ENCODE results near the gene CYFIP2. TPM values are rescaled to one million over a fixed set of nuclear protein-coding genes. Genes with fewer than 3 reads are reported as not detected.

CYFIP2 gene
- total and polyA plus RNA-seq, 2 of the 8 experiments (the other 6 are each of a cell fraction or from before 2014, with no cell fraction given): 45.1 to 80.6 TPM

DNA sequence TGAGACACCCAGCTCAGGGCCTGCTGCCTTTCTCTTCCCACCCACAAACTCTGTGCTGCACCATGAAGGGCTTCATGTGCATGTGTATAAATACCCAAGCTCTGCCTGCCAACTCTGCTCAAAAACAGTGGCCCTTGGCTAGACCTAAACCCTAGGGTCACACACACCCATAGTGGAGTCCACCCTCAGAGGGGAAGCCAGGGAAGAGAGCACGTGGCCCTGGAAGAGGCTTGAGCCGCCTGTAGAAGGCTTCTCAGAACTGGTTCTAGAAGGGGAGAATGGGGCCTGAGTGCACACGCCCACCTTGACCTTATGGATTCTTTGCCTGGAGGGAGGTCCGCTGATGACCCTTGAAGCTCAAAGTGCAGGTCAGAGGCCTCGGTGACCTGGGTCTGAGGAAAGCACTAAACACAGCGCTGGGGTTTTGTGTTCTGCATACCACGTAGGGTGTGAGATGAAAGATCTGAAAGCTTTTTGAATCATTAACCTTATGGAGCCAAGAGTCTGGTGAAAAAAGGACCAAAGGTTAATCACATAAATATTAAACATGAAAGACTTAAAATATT, 60.6 kb downstream of the CYFIP2 start:
- 90% methylated on average over 7 of the region's 7 CpGs; no CpG with 5 or more reads in 1 of the 2 experiments for WGBS, 2 experiments (ENCODE audit: extremely low coverage in 1 of 2, insufficient coverage in 1 of 2, insufficient read length in 1 of 2, insufficient replicate concordance in 2 of 2, low coverage in 1 of 2, low lambda C conversion rate in 2 of 2, missing lambda C conversion rate in 1 of 2)
- no peaks in the 10 kb centered on the region for H3K27me3 ChIP-seq (replicated peaks in 1 of 4; ENCODE audit: control insufficient read depth in 3 of 4, extremely low read depth in 1 of 4, insufficient read depth in 3 of 4, low read length in 3 of 4)
- peaks cover 0 to 2% of the 10 kb centered on the region in 2 experiments for H4K20me1 ChIP-seq (replicated peaks in 1 of 2; ENCODE audit: control insufficient read depth in 1 of 2, insufficient read depth in 2 of 2, low read length in 2 of 2)
- H3K4me1 ChIP-seq (replicated peaks in 1 of 4; ENCODE audit: control insufficient read depth in 3 of 4, insufficient read depth in 4 of 4, low read length in 3 of 4): no peaks in the 10 kb centered on the region
- POLR2A ChIA-PET (ENCODE audit: partially characterized antibody): no interaction called here
- H2BK12ac ChIP-seq (ENCODE audit: low read depth, low read length): no peak overlapping the region
- H3K36me3 ChIP-seq (ENCODE audit: control insufficient read depth in 2 of 4, insufficient read depth in 4 of 4, low read length in 3 of 4): peaks cover 0 to 19% (median 15%) of the 10 kb centered on the region in 4 experiments; a peak in 5 of 8 replicates
- H3K79me1 ChIP-seq (ENCODE audit: low read depth, low read length): no peaks in the 10 kb centered on the region
- no peak overlapping the region for H4K91ac ChIP-seq (replicated peaks; ENCODE audit: insufficient read length, low read length)
- no peak overlapping the region for H3K18ac ChIP-seq (ENCODE audit: extremely low read depth, low read length)
- DNase-seq (ENCODE audit: low read depth in 1 of 2, low spot score in 2 of 2) (no peak), FAIRE-seq (no peak)
- CTCF ChIA-PET (ENCODE audit: partially characterized antibody): interaction anchor here (0.9 to 12.4 kb wide), 15 partner anchors 10 to 177 kb away, joined by 3 to 157 read pairs (median 12); partner anchors contain the start of genes CYFIP2 and NIPAL4
- no peak overlapping the region for H3K4me2 ChIP-seq (ENCODE audit: insufficient read depth in 1 of 2, low read depth in 2 of 2, low read length in 2 of 2)
- no peak overlapping the region for H3K4ac ChIP-seq (replicated peaks; ENCODE audit: insufficient read length, low read depth, low read length)
- H3K23ac ChIP-seq (ENCODE audit: insufficient read length): no peak overlapping the region
- H3K27ac ChIP-seq (ENCODE audit: low read depth, low read length): no peak overlapping the region
- no peak overlapping the region for H2AK5ac ChIP-seq (ENCODE audit: low read depth, low read length)
- no peak overlapping the region for H2BK120ac ChIP-seq (replicated peaks; ENCODE audit: low read depth, low read length)
- H2BK5ac ChIP-seq (ENCODE audit: low read depth, low read length): no peak overlapping the region
- H4K5ac ChIP-seq (ENCODE audit: insufficient read length, low read depth, low read length): no peak overlapping the region
- no peaks in the 10 kb centered on the region for H3K79me2 ChIP-seq (ENCODE audit: control insufficient read depth in 1 of 2, insufficient read depth in 2 of 2, low read length in 2 of 2)
- H3K9me3 ChIP-seq (ENCODE audit: insufficient read depth in 2 of 2, low read depth in 1 of 2, low read length in 1 of 2): no peaks in the 10 kb centered on the region
- H3K23me2 ChIP-seq (ENCODE audit: low read depth, low read length): no peaks in the 10 kb centered on the region
- no peak overlapping the region for H3K14ac ChIP-seq (ENCODE audit: insufficient read length)
- H3K9ac ChIP-seq (replicated peaks in 1 of 4; ENCODE audit: extremely low read depth in 1 of 4, low read depth in 3 of 4, low read length in 3 of 4): no peak overlapping the region
- H3K56ac ChIP-seq (replicated peaks; ENCODE audit: insufficient read length, low read depth, low read length): no peak overlapping the region
- H2BK20ac ChIP-seq (ENCODE audit: low read length): no peak overlapping the region
- H2AFZ ChIP-seq (ENCODE audit: low read length): no peak overlapping the region
- no peak overlapping the region for H4K8ac ChIP-seq (ENCODE audit: extremely low read depth, insufficient read depth, low read length)
- H2BK15ac ChIP-seq (ENCODE audit: low read length): no peak overlapping the region
- no peak overlapping the region for H3K4me3 ChIP-seq (ENCODE audit: extremely low read depth in 1 of 4, insufficient read depth in 2 of 4, low read depth in 3 of 4, low read length in 4 of 4)
- no peak for TF ChIP-seq FOSL1 (IDR thresholded peaks at IDR 0.05; ENCODE audit: insufficient read depth, low read depth, low read length)
- TF ChIP-seq SAP30 (IDR thresholded peaks at IDR 0.05; ENCODE audit: insufficient read depth, insufficient replicate concordance, low read length): no peak
- TF ChIP-seq EGR1 (IDR thresholded peaks at IDR 0.05; ENCODE audit: borderline replicate concordance, low read depth, low read length): no peak
- no peak for TF ChIP-seq MAX (IDR thresholded peaks at IDR 0.05)
- no peak for TF ChIP-seq RXRA (IDR thresholded peaks at IDR 0.05; ENCODE audit: insufficient read depth, low read depth, low read length)
- TF ChIP-seq ATF3 (IDR thresholded peaks at IDR 0.05; ENCODE audit: insufficient read depth, low read depth, low read length): no peak
- TF ChIP-seq YY1 (IDR thresholded peaks at IDR 0.05; ENCODE audit: low read depth, low read length): no peak
- TF ChIP-seq EZH2 (IDR thresholded peaks at IDR 0.05; ENCODE audit: low read depth, low read length, severe bottlenecking): no peak
- no peak for TF ChIP-seq SUZ12 (IDR thresholded peaks at IDR 0.05; ENCODE audit: low read length)
- TF ChIP-seq CBX5 (IDR thresholded peaks at IDR 0.05; ENCODE audit: low read depth, low read length): no peak
- TF ChIP-seq NRF1 (IDR thresholded peaks at IDR 0.05; ENCODE audit: low read depth, low read length): no peak
- TF ChIP-seq HDAC2 (IDR thresholded peaks at IDR 0.05; ENCODE audit: borderline replicate concordance in 1 of 2, low read depth in 2 of 2, low read length in 2 of 2): no peak

Measured in H1 (cell line).